Thoracic aorta (tissue), 2 donors: ENCODE results near the gene CTBP2. TPM values are rescaled to one million over a fixed set of nuclear protein-coding genes. Genes with fewer than 3 reads are reported as not detected.
A peak's percentile ranks its signal among the peaks of the same experiment; 100 is the strongest.

Experiments used
- ATAC-seq: fragments of 150-250 bp; one replicate; pipeline ENCODE4 v1.8.0; 2017; ENCODE audit warnings: low read depth; ENCODE audit not compliant: insufficient number of reproducible peaks, low FRiP score
- DNase-seq: peaks from one replicate; pipeline ENCODE4 v3.0.0-alpha.2; 2020; ENCODE audit warnings: low spot score
- H3K27ac ChIP-seq, 2 donors: fragments of 200-600 bp; sonication (generic); 1 replicate in 1 of 2; 2 replicates in 1 of 2; pipeline ENCODE4 v1.5.1; 2016; ENCODE audit warnings: mild to moderate bottlenecking in 2 of 2, moderate library complexity in 2 of 2
- H3K27me3 ChIP-seq: fragments of 200-600 bp; sonication (generic); replicated peaks from 2 replicates; pipeline ENCODE4 v1.6.0; 2016; ENCODE audit warnings: mild to moderate bottlenecking; ENCODE audit not compliant: insufficient read depth
- H3K36me3 ChIP-seq: fragments of 200-600 bp; sonication (generic); one replicate; pipeline ENCODE4 v1.5.1; 2016
- H3K4me1 ChIP-seq, 2 donors: fragments of 200-600 bp; sonication (generic); 1 replicate in 1 of 2; 2 replicates in 1 of 2; pipeline versions ENCODE4 v1.5.1 to v1.6.0; 2016; ENCODE audit warnings: low read depth in 2 of 2, mild to moderate bottlenecking in 1 of 2; ENCODE audit not compliant: control insufficient read depth in 1 of 2
- H3K4me3 ChIP-seq: fragments of 200-600 bp; sonication (generic); 2 replicates; pipeline ENCODE4 v1.5.1; 2016; ENCODE audit warnings: mild to moderate bottlenecking
- H3K9me3 ChIP-seq: fragments of 200-600 bp; sonication (generic); 2 replicates; pipeline ENCODE4 v1.5.1; 2016
- total RNA-seq, 2 donors: library from RNA; depleted of rRNA; stranded (reverse); fragments of >200 nt; gene quantifications; one replicate each; pipeline versions ENCODE4 v1.1.0 to v1.2.3, GENCODE V29; 2016
- TF ChIP-seq, protein P1 (sequence below): fragments of 200-600 bp; sonication (generic); IDR thresholded peaks from one replicate; pipeline ENCODE4 v1.5.1; 2019; ENCODE audit warnings: antibody characterized with exemption

The CTBP2 gene
- total RNA-seq, 2 donors from 2014 or later: 62.8 to 80.6 TPM

- no peak for ATAC-seq
- peaks cover 27 to 85% of the 10 kb centered on the region in 2 donors for H3K4me1 ChIP-seq
- no peak for DNase-seq
- H3K9me3 ChIP-seq: no peaks in the 10 kb centered on the region
- H3K4me3 ChIP-seq: no peak overlapping the region
- TF ChIP-seq, protein P1, sequence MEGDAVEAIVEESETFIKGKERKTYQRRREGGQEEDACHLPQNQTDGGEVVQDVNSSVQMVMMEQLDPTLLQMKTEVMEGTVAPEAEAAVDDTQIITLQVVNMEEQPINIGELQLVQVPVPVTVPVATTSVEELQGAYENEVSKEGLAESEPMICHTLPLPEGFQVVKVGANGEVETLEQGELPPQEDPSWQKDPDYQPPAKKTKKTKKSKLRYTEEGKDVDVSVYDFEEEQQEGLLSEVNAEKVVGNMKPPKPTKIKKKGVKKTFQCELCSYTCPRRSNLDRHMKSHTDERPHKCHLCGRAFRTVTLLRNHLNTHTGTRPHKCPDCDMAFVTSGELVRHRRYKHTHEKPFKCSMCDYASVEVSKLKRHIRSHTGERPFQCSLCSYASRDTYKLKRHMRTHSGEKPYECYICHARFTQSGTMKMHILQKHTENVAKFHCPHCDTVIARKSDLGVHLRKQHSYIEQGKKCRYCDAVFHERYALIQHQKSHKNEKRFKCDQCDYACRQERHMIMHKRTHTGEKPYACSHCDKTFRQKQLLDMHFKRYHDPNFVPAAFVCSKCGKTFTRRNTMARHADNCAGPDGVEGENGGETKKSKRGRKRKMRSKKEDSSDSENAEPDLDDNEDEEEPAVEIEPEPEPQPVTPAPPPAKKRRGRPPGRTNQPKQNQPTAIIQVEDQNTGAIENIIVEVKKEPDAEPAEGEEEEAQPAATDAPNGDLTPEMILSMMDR: no peak
- H3K27ac ChIP-seq: peak overlapping the region; percentile 40 to 59
- H3K36me3 ChIP-seq: no peaks in the 10 kb centered on the region
- no peaks in the 10 kb centered on the region for H3K27me3 ChIP-seq
These were observed 41.7 kb downstream of the CTBP2 start for GRCh38 chr10:125118701-125119100.

DNA sequence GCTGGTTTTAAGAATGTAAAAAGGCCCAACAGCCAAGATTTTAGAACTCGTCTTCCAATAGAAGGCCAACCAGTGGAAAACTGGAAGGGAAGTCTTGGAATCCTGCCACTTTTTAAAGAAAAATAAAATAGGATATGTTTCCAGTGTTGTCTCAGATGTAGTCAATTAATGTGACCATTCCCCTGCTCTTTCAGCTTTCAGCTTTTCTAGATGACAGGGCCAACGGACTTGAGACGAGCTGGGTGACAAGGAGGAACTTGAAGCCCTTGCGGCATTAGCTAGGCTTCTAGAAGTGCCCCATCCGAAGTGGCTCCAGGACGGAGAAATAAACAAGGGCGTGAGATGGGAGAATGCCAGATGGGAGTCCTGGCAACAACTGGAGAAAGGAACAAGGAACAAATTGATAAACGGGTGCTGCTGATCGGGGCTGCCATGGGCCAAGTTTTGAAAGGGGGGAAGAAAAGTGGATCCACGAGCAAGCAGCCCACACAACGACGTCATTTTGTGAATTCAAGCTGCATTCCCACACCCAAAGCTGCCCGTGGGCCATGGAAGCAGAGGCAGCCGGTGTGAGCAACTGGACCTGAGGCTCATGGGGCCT, 42.3 kb downstream of the CTBP2 start:
- Histone ChIP-seq H3K36me3 (no peaks in the 10 kb centered on the region), H3K4me3 (peak overlapping the region; percentile 47), H3K9me3 (no peaks in the 10 kb centered on the region), H3K27ac (peak overlapping the region; percentile 59 to 67), H3K4me1 (peaks cover 24 to 85% of the 10 kb centered on the region in 2 donors), H3K27me3 (no peaks in the 10 kb centered on the region)
- TF ChIP-seq, protein P1: no peak
- no peak for DNase-seq
- peak; percentile 40 for ATAC-seq

- Histone ChIP-seq H3K4me3 (no peak overlapping the region), H3K36me3 (no peaks in the 10 kb centered on the region), H3K27me3 (no peaks in the 10 kb centered on the region), H3K27ac (peak overlapping the region in 1 of 2 donors; percentile 5), H3K9me3 (no peaks in the 10 kb centered on the region), H3K4me1 (peaks cover 23 to 83% of the 10 kb centered on the region in 2 donors)
- DNase-seq (no peak), ATAC-seq (no peak)
- TF ChIP-seq, protein P1: no peak
These were observed 43.6 kb downstream of the CTBP2 start for GRCh38 chr10:125116652-125117310.

DNA sequence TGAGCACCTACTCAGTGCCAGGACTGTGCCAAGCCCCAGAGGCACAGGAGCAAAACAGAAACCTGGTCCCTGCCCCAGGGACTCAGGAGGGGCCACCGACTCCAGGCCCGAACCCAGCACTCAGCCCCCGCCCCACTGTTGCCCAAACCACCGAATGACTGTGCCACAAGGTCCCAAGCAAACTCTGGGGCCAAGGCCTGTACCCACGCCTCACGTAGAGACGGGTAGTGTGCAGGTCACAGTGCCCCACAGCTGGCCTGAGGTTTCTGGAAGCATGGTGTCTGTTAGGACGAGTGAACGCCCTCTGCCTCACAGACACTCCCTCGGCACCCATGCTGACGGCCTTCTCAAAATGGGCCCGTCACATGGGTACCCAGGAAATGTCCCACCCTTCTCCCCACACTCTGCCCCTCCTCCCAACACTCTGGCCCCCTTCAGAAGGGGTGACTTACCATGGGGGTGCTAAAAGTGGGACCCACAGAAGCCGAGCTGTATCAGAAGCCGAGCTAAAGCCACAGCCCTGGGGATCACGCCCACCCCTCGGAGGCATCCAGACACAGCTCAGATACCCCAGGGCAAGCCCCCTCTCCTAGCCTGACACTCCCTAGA, 44.2 kb downstream of the CTBP2 start:
- Histone ChIP-seq H3K9me3 (no peaks in the 10 kb centered on the region), H3K27ac (no peak overlapping the region), H3K36me3 (no peaks in the 10 kb centered on the region), H3K27me3 (no peaks in the 10 kb centered on the region), H3K4me1 (peaks cover 23 to 79% of the 10 kb centered on the region in 2 donors), H3K4me3 (no peak overlapping the region)
- ATAC-seq (no peak), DNase-seq (no peak)
- TF ChIP-seq, protein P1: no peak

DNA sequence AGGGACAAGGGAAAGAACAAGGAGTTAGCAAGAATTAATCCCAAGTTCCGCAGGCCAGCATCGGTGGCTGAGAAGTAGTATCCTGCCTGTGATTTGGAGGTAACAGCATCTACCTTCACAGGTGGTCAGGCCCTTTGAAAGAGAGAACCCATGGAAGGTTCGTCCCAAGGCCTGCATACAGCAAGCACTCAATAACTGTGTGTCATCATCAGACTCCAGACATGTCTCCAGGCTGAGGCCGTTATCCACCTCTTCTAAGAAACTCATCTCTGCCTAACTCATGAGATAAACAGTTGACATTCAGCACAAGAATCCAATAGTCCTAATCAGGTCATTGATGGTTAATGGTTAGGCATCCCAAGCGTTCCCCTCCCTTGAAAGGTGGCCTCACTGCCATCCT, 45.0 kb downstream of the CTBP2 start:
- H3K4me3 ChIP-seq: no peak overlapping the region
- H3K9me3 ChIP-seq: no peaks in the 10 kb centered on the region
- DNase-seq: no peak
- no peaks in the 10 kb centered on the region for H3K36me3 ChIP-seq
- H3K4me1 ChIP-seq: peaks cover 23 to 72% of the 10 kb centered on the region in 2 donors
- TF ChIP-seq, protein P1: no peak
- no peaks in the 10 kb centered on the region for H3K27me3 ChIP-seq
- no peak for ATAC-seq
- no peak overlapping the region for H3K27ac ChIP-seq
